Peyer's patch (tissue), 4 donors: ENCODE measurements around the gene MUC20. TPM values are rescaled to one million over a fixed set of nuclear protein-coding genes. Genes with fewer than 3 reads are reported as not detected.
"Not testable (repeated sequence)": the region's sequence is repeated elsewhere in the genome, so short reads cannot be mapped to it uniquely, and the experiment has no call there.

Source experiments
- DNase-seq, 3 donors: peaks; one replicate each; pipeline ENCODE4 v3.0.0-alpha.2; 2017 to 2019
- H3K27ac ChIP-seq, 4 donors: fragments of 200-600 bp; sonication (generic); one replicate each; pipeline ENCODE4 v1.5.1; 2016 to 2019
- H3K27me3 ChIP-seq, 2 donors: fragments of 200-600 bp; sonication (generic); one replicate each; pipeline ENCODE4 v1.5.1; 2019
- H3K36me3 ChIP-seq, 3 donors: fragments of 200-600 bp; sonication (generic); one replicate each; pipeline ENCODE4 v1.5.1; 2016 to 2019
- H3K4me1 ChIP-seq, 4 donors: fragments of 200-600 bp; sonication (generic); one replicate each; pipeline ENCODE4 v1.5.1; 2016 to 2019
- H3K4me3 ChIP-seq, 4 donors: fragments of 200-600 bp; sonication (generic); 1 replicate in 3 of 4; 2 replicates in 1 of 4; pipeline ENCODE4 v1.5.1; 2016 to 2019; ENCODE audit warnings: mild to moderate bottlenecking in 1 of 4
- H3K9me3 ChIP-seq, 4 donors: fragments of 200-600 bp; sonication (generic); one replicate each; pipeline ENCODE4 v1.5.1; 2016 to 2019; ENCODE audit warnings: mild to moderate bottlenecking in 1 of 4
- CTCF ChIP-seq, 6 experiments: fragments of 450-650 bp in 4 of 6; fragments of 200-600 bp in 2 of 6; sonication (generic) in 1 of 6; IDR thresholded peaks; one replicate each; pipeline ENCODE4 v1.5.1; 2017 to 2019; ENCODE audit warnings: antibody characterized with exemption in 6 of 6, mild to moderate bottlenecking in 3 of 6, moderate library complexity in 1 of 6
- POLR2A ChIP-seq, 2 donors: fragments of 450-650 bp; IDR thresholded peaks; one replicate each; pipeline ENCODE4 v1.5.1; 2017; ENCODE audit warnings: antibody characterized with exemption in 2 of 2, mild to moderate bottlenecking in 2 of 2, moderate library complexity in 2 of 2
- total RNA-seq, 4 donors: library from RNA; depleted of rRNA; stranded (reverse); fragments of >200 nt; gene quantifications; one replicate each; pipeline ENCODE4 v1.1.0, GENCODE V29; 2016

Gene MUC20
- total RNA-seq, 4 donors from 2014 or later: 57.8 to 120 (median 87.7) TPM

- Histone ChIP-seq H3K9me3 (no peaks in the 10 kb centered on the region), H3K27me3 (no peaks in the 10 kb centered on the region), H3K36me3 (peaks cover 0 to 4% (median 0%) of the 10 kb centered on the region in 3 donors), H3K4me1 (no peaks in the 10 kb centered on the region), H3K27ac (no peak overlapping the region), H3K4me3 (no peak overlapping the region)
- DNase-seq: peak in 1 of 3 donors; percentile 26
- TF ChIP-seq POLR2A (IDR thresholded peaks at IDR 0.05) (no peak), CTCF (IDR thresholded peaks at IDR 0.05) (no peak)
These were observed 18.9 kb downstream of the MUC20 start for GRCh38 chr3:195739561-195740111.

- H3K4me1 ChIP-seq: peaks cover 0 to 9% (median 4%) of the 10 kb centered on the region in 4 donors
- TF ChIP-seq POLR2A (IDR thresholded peaks at IDR 0.05): no peak
- no peak for TF ChIP-seq CTCF (IDR thresholded peaks at IDR 0.05)
- no peaks in the 10 kb centered on the region for H3K36me3 ChIP-seq
- H3K27ac ChIP-seq: no peak overlapping the region
- H3K27me3 ChIP-seq: no peaks in the 10 kb centered on the region
- no peak overlapping the region for H3K4me3 ChIP-seq
- H3K9me3 ChIP-seq: no peaks in the 10 kb centered on the region
- DNase-seq: no peak
These were observed 23.7 kb downstream of the MUC20 start for GRCh38 chr3:195744437-195744836.

GRCh38 chr3:195746346-195746745 lies 25.6 kb downstream of the MUC20 start:
- DNase-seq: peak in 1 of 3 donors; percentile 43
- Histone ChIP-seq H3K27me3 (no peaks in the 10 kb centered on the region), H3K4me1 (peaks cover 0 to 9% (median 4%) of the 10 kb centered on the region in 4 donors), H3K9me3 (no peaks in the 10 kb centered on the region), H3K36me3 (no peaks in the 10 kb centered on the region), H3K27ac (no peak overlapping the region), H3K4me3 (no peak overlapping the region)
- TF ChIP-seq POLR2A (IDR thresholded peaks at IDR 0.05) (no peak), CTCF (IDR thresholded peaks at IDR 0.05) (no peak)

GRCh38 chr3:195746751-195747150 lies 26.0 kb downstream of the MUC20 start:
- Histone ChIP-seq H3K36me3 (no peaks in the 10 kb centered on the region), H3K27me3 (no peaks in the 10 kb centered on the region), H3K4me3 (no peak overlapping the region), H3K9me3 (no peaks in the 10 kb centered on the region), H3K4me1 (peaks cover 0 to 9% (median 4%) of the 10 kb centered on the region in 4 donors), H3K27ac (no peak overlapping the region)
- peak in 1 of 3 donors; percentile 27 for DNase-seq
- TF ChIP-seq CTCF (IDR thresholded peaks at IDR 0.05) (no peak), POLR2A (IDR thresholded peaks at IDR 0.05) (no peak)

- H3K27me3 ChIP-seq: no peaks in the 10 kb centered on the region
- TF ChIP-seq CTCF (IDR thresholded peaks at IDR 0.05) (no peak), POLR2A (IDR thresholded peaks at IDR 0.05) (no peak)
- H3K4me1 ChIP-seq: peaks cover 0 to 9% (median 4%) of the 10 kb centered on the region in 4 donors
- H3K9me3 ChIP-seq: no peaks in the 10 kb centered on the region
- peak in 1 of 3 donors; percentile 46 for DNase-seq
- H3K4me3 ChIP-seq: no peak overlapping the region
- no peak overlapping the region for H3K27ac ChIP-seq
- no peaks in the 10 kb centered on the region for H3K36me3 ChIP-seq
These were observed 27.9 kb downstream of the MUC20 start for GRCh38 chr3:195748661-195749060.

- H3K36me3 ChIP-seq, H3K4me1 ChIP-seq, DNase-seq: not testable (repeated sequence)
These were observed 28.3 kb downstream of the MUC20 start for GRCh38 chr3:195749101-195749500.

More at GRCh38 chr3:195749101-195749500, 28.3 kb downstream of the MUC20 start:
- not testable (repeated sequence) for H3K9me3 ChIP-seq, H3K4me3 ChIP-seq, H3K27ac ChIP-seq, H3K27me3 ChIP-seq
